H1 (cell line): ENCODE results near the gene ZNF407. TPM values are rescaled to one million over a fixed set of nuclear protein-coding genes. Genes with fewer than 3 reads are reported as not detected.

Experiments
- BCL11A ChIP-seq, 2 experiments: IDR thresholded peaks; one replicate each; pipeline ENCODE4 v1.6.1; 2011; ENCODE audit warnings: low read depth in 2 of 2, low read length in 2 of 2, mild to moderate bottlenecking in 2 of 2
- CBX5 ChIP-seq: fragments of 300-800, 300-1000 bp; sonication (generic); IDR thresholded peaks from 2 replicates; pipeline ENCODE4 v1.7.1; 2016; ENCODE audit warnings: antibody characterized with exemption, low read length, low read depth
- CEBPB ChIP-seq: IDR thresholded peaks from 2 replicates; pipeline ENCODE4 v1.6.1; 2012; ENCODE audit warnings: low read depth, low read length
- CHD1 ChIP-seq: IDR thresholded peaks from 2 replicates; pipeline ENCODE4 v1.6.1; 2012; ENCODE audit warnings: low read depth, low read length, improper control_type of control experiment
- CREB1 ChIP-seq: IDR thresholded peaks from 2 replicates; pipeline ENCODE4 v1.6.1; 2012; ENCODE audit warnings: inconsistent platforms
- CTBP2 ChIP-seq: IDR thresholded peaks from 2 replicates; pipeline ENCODE4 v1.7.0; 2011; ENCODE audit warnings: borderline replicate concordance, mild to moderate bottlenecking, moderate library complexity, mixed read lengths, low read length; ENCODE audit not compliant: insufficient read depth, insufficient read length
- EP300 ChIP-seq, 2 experiments: IDR thresholded peaks; 1 replicate in 1 of 2; 2 replicates in 1 of 2; pipeline ENCODE4 v1.6.1; 2011 to 2012; ENCODE audit warnings: low read depth in 2 of 2, low read length in 2 of 2, mild to moderate bottlenecking in 2 of 2, borderline replicate concordance in 1 of 2, inconsistent platforms in 1 of 2, moderate library complexity in 1 of 2
- GABPA ChIP-seq: IDR thresholded peaks from 2 replicates; pipeline ENCODE4 v1.6.1; 2011; ENCODE audit warnings: mild to moderate bottlenecking, low read length, moderate library complexity, borderline replicate concordance; ENCODE audit not compliant: insufficient read depth
- HDAC6 ChIP-seq: IDR thresholded peaks from one replicate; pipeline ENCODE4 v1.7.1; 2012; ENCODE audit warnings: low read depth, mild to moderate bottlenecking, inconsistent platforms, low read length, moderate library complexity
- JUN ChIP-seq: IDR thresholded peaks from 2 replicates; pipeline ENCODE4 v1.6.1; 2011; ENCODE audit warnings: low read depth, mild to moderate bottlenecking, improper control_type of control experiment, low read length
- KDM1A ChIP-seq: fragments of 200-600, 300-600 bp; sonication (generic); IDR thresholded peaks from 2 replicates; pipeline ENCODE4 v1.7.1; 2016; ENCODE audit warnings: mild to moderate bottlenecking, low read length, borderline replicate concordance
- KDM4A ChIP-seq: IDR thresholded peaks from one replicate; pipeline ENCODE4 v1.7.1; 2012; ENCODE audit warnings: low read depth, mild to moderate bottlenecking, moderate library complexity, low read length, inconsistent platforms; ENCODE audit not compliant: severe bottlenecking
- NANOG ChIP-seq: IDR thresholded peaks from 2 replicates; pipeline ENCODE4 v1.6.1; 2011; ENCODE audit warnings: low read length, low read depth, mild to moderate bottlenecking, inconsistent platforms; ENCODE audit not compliant: insufficient read depth, poor library complexity, severe bottlenecking
- NRF1 ChIP-seq: IDR thresholded peaks from 2 replicates; pipeline ENCODE4 v1.6.1; 2011; ENCODE audit warnings: mild to moderate bottlenecking, low read depth, low read length, improper control_type of control experiment
- POLR2AphosphoS5 ChIP-seq: IDR thresholded peaks from 2 replicates; pipeline ENCODE4 v1.6.1; 2011; ENCODE audit warnings: low read depth, low read length
- SIN3A ChIP-seq, 2 experiments: IDR thresholded peaks in 1 of 2; conservative IDR thresholded peaks in 1 of 2; 2 replicates each; pipeline ENCODE4 v1.6.1; 2011 to 2012; ENCODE audit warnings: low read length in 2 of 2, improper control_type of control experiment in 1 of 2, low read depth in 1 of 2, mild to moderate bottlenecking in 1 of 2
- SP2 ChIP-seq: IDR thresholded peaks from 2 replicates; pipeline ENCODE4 v1.6.1; 2012; ENCODE audit warnings: mild to moderate bottlenecking, low read length, inconsistent platforms
- TAF1 ChIP-seq: IDR thresholded peaks from 2 replicates; pipeline ENCODE4 v1.6.1; 2011; ENCODE audit warnings: mild to moderate bottlenecking, low read depth, low read length
- YY1 ChIP-seq: IDR thresholded peaks from 2 replicates; pipeline ENCODE4 v1.6.1; 2011; ENCODE audit warnings: low read depth, mild to moderate bottlenecking, low read length
- polyA plus RNA-seq, 7 experiments: library from polyadenylated mRNA; depleted of rRNA in 3 of 7; stranded (reverse) in 5 of 7; unstranded in 2 of 7; fragments of >200 nt in 5 of 7; fragments of 200-250 nt in 2 of 7; gene quantifications; 1 replicate in 5 of 7; 2 replicates in 1 of 7; 4 replicates in 1 of 7; pipeline versions ENCODE4 v1.2.1 to v1.2.3, GENCODE V29; 2011 to 2013; ENCODE audit warnings: missing spikeins in 2 of 7, mixed read lengths in 2 of 7
- total RNA-seq: library from RNA; stranded (reverse); fragmentation: NEBNext Ultra II Directional; extraction: Animal tissue kit (Norgen Biotek cat#: 25700); gene quantifications from 2 replicates; pipeline ENCODE4 v1.2.1, GENCODE V29; 2021
- TF ChIP-seq, protein P1 (sequence below), 3 experiments: IDR thresholded peaks; 1 replicate in 2 of 3; 2 replicates in 1 of 3; pipeline versions ENCODE4 v1.5.1 to v1.6.1; 2011; ENCODE audit warnings: low read length in 3 of 3, mild to moderate bottlenecking in 3 of 3, inconsistent platforms in 2 of 3, low read depth in 1 of 3, moderate library complexity in 1 of 3; ENCODE audit not compliant: insufficient read depth in 1 of 3; ENCODE audit errors: control extremely low read depth in 1 of 3
- TF ChIP-seq, protein P2 (sequence below): IDR thresholded peaks from 2 replicates; pipeline ENCODE4 v1.6.1; 2011; ENCODE audit warnings: low read depth, mild to moderate bottlenecking, low read length; ENCODE audit not compliant: insufficient read depth

The ZNF407 gene
- total and polyA plus RNA-seq, 2 of the 8 experiments (the other 6 are each of a cell fraction or from before 2014, with no cell fraction given): 1.5 to 6.8 TPM

DNA sequence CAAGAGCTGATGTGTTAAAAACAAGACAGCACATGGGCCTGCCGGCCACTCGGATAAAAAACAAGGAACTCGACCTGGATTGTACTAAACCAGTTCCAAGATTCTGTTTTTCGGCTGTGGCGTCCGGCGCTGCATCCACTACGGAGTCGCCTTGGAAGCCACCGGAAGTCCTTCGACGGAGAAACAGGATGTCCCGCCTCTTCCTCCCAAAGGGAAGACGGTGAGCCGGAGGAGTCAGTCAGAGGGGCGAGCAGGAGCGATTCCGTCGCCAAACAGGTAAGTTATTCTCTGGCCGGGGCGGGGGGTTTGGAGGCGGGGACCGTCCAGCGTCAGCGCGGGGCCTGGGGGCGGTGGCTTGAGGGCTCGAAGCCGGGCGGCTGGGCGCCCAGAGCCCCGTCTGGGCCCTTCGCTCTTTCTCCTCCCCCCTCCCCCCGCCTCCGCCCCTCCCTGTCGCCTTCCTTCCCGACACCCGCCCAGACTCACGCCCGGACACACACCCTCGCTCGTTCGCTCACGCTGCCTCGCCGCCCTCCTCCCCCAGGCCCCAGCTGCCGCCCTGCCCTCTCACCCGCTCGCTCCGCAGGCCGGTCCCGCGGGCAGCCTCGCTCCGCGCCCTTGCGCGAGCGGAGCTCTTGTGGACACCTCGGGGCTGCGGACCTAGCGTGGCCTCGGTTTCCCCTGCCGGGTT lies at the start of gene ZNF407 (continued):
- TF ChIP-seq, protein P1, sequence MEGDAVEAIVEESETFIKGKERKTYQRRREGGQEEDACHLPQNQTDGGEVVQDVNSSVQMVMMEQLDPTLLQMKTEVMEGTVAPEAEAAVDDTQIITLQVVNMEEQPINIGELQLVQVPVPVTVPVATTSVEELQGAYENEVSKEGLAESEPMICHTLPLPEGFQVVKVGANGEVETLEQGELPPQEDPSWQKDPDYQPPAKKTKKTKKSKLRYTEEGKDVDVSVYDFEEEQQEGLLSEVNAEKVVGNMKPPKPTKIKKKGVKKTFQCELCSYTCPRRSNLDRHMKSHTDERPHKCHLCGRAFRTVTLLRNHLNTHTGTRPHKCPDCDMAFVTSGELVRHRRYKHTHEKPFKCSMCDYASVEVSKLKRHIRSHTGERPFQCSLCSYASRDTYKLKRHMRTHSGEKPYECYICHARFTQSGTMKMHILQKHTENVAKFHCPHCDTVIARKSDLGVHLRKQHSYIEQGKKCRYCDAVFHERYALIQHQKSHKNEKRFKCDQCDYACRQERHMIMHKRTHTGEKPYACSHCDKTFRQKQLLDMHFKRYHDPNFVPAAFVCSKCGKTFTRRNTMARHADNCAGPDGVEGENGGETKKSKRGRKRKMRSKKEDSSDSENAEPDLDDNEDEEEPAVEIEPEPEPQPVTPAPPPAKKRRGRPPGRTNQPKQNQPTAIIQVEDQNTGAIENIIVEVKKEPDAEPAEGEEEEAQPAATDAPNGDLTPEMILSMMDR (IDR thresholded peaks at IDR 0.05; ENCODE audit: control extremely low read depth in 1 of 3, insufficient read depth in 1 of 3, low read depth in 1 of 3, low read length in 3 of 3): peak in 1 of 3 experiments; percentile 5; a peak in 1 of 4 replicates
- TF ChIP-seq KDM4A (no peak), HDAC6 (no peak), NRF1 (no peak), NANOG (no peak), TAF1 (peak; percentile 80; the same call in 1 of the 2 replicates), CEBPB (no peak), EP300 (IDR thresholded peaks at IDR 0.05; ENCODE audit: borderline replicate concordance in 1 of 2, low read depth in 2 of 2, low read length in 2 of 2) (no peak), SIN3A (conservative IDR thresholded peaks at IDR 0.05 in 1 of 2, IDR thresholded peaks at IDR 0.05 in 1 of 2; ENCODE audit: low read depth in 1 of 2, low read length in 2 of 2) (0 out of 4 replicates have a peak, but pooled peaks of 1 of the 2 experiments have one; percentile 12), CHD1 (no peak), BCL11A (IDR thresholded peaks at IDR 0.05; ENCODE audit: low read depth in 2 of 2, low read length in 2 of 2) (no peak), SP2 (peak; percentile 25; the same call in 1 of the 2 replicates), KDM1A (no peak), JUN (no peak), CREB1 (0 out of 2 replicates have a peak, but pooled peaks have one; percentile 57), POLR2AphosphoS5 (peak; percentile 74), GABPA (peak; percentile 92), YY1 (peak; percentile 36; the same call in 1 of the 2 replicates), CBX5 (no peak), CTBP2 (no peak)
- TF ChIP-seq, protein P2, sequence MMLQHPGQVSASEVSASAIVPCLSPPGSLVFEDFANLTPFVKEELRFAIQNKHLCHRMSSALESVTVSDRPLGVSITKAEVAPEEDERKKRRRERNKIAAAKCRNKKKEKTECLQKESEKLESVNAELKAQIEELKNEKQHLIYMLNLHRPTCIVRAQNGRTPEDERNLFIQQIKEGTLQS: no peak
